ENCODE results near the gene LAMA5. TPM values are rescaled to one million over a fixed set of nuclear protein-coding genes. Genes with fewer than 3 reads are reported as not detected.

Gene LAMA5
- polyA plus RNA-seq, 2 of the 4 experiments (the other 2 are of a cell fraction) = 20.4 to 196 TPM

DNA sequence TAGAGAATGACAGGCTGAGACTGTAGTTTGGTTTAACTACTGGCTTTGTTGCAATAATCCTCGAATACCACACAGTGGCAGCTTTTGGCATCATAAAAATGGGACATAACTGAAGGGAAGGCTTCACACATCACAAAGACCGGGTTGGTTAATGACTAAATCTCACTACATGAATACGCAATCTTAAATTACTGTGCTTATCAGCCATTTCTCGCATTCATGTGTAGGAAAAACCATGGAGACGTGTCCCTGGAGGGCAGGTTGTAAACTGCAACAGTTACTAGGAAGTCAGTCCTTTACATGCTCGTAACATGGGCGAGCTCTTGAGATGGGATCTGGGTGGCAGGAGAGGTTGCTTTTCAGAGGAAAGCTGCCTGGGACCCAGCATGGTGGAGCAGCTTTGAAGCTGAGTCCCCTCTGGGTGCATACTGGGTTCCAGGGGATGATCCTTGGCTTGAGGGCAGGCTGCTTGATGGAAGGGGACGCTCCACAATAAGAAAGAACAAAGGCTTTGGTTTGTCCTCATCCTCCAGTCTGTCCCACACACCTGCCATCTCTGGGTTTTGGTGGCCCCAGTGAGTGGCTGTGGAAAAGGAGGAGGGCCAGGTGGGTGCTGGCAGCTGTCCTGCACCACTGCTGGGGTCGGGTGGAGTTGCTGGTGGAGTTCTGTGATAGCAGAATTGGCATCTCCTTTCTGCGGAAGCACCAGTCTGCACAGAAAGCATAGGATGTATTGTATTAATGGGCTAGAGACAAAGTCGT is 21.9 kb upstream of the LAMA5 start:
- H3K4me3 ChIP-seq = no peak overlapping the region
- DNase-seq (ENCODE audit: low read depth in 1 of 2, low spot score in 1 of 2) = no peak
- H3K4me2 ChIP-seq = peak overlapping the region; percentile 81
- WGBS (ENCODE audit: missing lambda C conversion rate) = 79% methylated on average over 11 of the region's 11 CpGs
- no peaks in the 10 kb centered on the region for H3K9me3 ChIP-seq
- POLR2A ChIA-PET = interaction anchor here (1.4 kb wide), 1 partner anchor 11 kb away, joined by 3 read pairs; no protein-coding TSS in a partner anchor
- H3K4me1 ChIP-seq = peaks cover 23% of the 10 kb centered on the region
- FAIRE-seq = no peak
- TF ChIP-seq RAD21 (conservative IDR thresholded peaks at IDR 0.05 in 1 of 2, IDR thresholded peaks at IDR 0.05 in 1 of 2) = no peak
- TF ChIP-seq, protein P1, sequence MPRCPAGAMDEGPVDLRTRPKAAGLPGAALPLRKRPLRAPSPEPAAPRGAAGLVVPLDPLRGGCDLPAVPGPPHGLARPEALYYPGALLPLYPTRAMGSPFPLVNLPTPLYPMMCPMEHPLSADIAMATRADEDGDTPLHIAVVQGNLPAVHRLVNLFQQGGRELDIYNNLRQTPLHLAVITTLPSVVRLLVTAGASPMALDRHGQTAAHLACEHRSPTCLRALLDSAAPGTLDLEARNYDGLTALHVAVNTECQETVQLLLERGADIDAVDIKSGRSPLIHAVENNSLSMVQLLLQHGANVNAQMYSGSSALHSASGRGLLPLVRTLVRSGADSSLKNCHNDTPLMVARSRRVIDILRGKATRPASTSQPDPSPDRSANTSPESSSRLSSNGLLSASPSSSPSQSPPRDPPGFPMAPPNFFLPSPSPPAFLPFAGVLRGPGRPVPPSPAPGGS (IDR thresholded peaks at IDR 0.05) = no peak
- TF ChIP-seq FOSB (CRISPR knock-in tag; IDR thresholded peaks at IDR 0.05) = no peak
- no peak for TF ChIP-seq POLR2A (IDR thresholded peaks at IDR 0.05; ENCODE audit: low read length)
- no peak for TF ChIP-seq RARB (CRISPR knock-in tag; IDR thresholded peaks at IDR 0.05)
- TF ChIP-seq FOXS1 (CRISPR knock-in tag; IDR thresholded peaks at IDR 0.05) = no peak
- TF ChIP-seq, protein P2, sequence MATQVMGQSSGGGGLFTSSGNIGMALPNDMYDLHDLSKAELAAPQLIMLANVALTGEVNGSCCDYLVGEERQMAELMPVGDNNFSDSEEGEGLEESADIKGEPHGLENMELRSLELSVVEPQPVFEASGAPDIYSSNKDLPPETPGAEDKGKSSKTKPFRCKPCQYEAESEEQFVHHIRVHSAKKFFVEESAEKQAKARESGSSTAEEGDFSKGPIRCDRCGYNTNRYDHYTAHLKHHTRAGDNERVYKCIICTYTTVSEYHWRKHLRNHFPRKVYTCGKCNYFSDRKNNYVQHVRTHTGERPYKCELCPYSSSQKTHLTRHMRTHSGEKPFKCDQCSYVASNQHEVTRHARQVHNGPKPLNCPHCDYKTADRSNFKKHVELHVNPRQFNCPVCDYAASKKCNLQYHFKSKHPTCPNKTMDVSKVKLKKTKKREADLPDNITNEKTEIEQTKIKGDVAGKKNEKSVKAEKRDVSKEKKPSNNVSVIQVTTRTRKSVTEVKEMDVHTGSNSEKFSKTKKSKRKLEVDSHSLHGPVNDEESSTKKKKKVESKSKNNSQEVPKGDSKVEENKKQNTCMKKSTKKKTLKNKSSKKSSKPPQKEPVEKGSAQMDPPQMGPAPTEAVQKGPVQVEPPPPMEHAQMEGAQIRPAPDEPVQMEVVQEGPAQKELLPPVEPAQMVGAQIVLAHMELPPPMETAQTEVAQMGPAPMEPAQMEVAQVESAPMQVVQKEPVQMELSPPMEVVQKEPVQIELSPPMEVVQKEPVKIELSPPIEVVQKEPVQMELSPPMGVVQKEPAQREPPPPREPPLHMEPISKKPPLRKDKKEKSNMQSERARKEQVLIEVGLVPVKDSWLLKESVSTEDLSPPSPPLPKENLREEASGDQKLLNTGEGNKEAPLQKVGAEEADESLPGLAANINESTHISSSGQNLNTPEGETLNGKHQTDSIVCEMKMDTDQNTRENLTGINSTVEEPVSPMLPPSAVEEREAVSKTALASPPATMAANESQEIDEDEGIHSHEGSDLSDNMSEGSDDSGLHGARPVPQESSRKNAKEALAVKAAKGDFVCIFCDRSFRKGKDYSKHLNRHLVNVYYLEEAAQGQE (IDR thresholded peaks at IDR 0.05) = no peak
- TF ChIP-seq JUNB (IDR thresholded peaks at IDR 0.05) = no peak
- TF ChIP-seq HOXA7 (CRISPR knock-in tag; IDR thresholded peaks at IDR 0.05) = no peak
- TF ChIP-seq CBX2 (IDR thresholded peaks at IDR 0.05; ENCODE audit: borderline replicate concordance, low read depth) = no peak
- no peak overlapping the region for H3K27ac ChIP-seq
- CTCF ChIA-PET = interaction anchor here (1.1 to 6.0 kb wide), 4 partner anchors 9 to 228 kb away, joined by 3 to 38 read pairs (median 6); no protein-coding TSS in a partner anchor
- no peak for ATAC-seq

DNA sequence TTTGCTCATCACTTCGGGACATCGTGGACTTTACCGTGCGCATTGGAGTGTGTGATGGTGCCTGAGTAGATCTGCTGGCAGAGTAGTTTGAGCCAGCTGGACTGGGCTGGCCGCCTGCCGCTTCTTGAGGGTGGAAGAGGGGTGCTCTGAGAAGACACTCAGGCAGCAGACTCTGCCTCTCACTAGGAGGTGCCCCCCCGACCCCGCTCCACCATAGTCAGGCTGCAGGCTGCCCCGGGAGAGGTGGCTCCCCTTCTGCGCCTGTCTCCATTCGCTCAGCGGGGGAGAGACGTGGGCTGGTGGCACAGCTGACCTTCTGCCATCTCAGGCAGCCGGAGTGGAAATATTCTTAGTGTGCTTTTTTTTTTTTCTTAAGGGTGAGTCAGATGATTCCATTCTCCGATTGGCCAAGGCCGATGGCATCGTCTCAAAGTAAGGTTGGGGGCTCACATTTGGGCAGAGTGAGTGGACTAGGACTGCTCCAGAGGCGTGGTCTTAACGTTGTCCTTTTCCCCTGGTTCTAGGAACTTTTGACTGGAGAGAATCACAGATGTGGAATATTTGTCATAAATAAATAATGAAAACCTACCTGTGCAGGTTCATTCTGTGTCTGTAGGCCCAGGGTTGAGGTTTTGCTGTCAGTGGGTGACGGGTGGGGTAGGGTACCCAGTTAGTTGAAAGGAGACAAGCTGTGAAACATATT is 21.0 kb upstream of the LAMA5 start:
- DNase-seq (ENCODE audit: low read depth in 1 of 2, low spot score in 1 of 2) (no peak), ATAC-seq (no peak), FAIRE-seq (no peak)
- H3K4me1 ChIP-seq = peaks cover 23% of the 10 kb centered on the region
- no peak for TF ChIP-seq CBX8 (IDR thresholded peaks at IDR 0.05)
- no peak for TF ChIP-seq MAFK (IDR thresholded peaks at IDR 0.05; ENCODE audit: partially characterized antibody)
- no peak for TF ChIP-seq RAD21 (conservative IDR thresholded peaks at IDR 0.05 in 1 of 2, IDR thresholded peaks at IDR 0.05 in 1 of 2)
- TF ChIP-seq NPAS2 (CRISPR knock-in tag; IDR thresholded peaks at IDR 0.05; ENCODE audit: borderline replicate concordance) = no peak
- TF ChIP-seq FOSB (CRISPR knock-in tag; IDR thresholded peaks at IDR 0.05) = no peak
- TF ChIP-seq, protein P3, sequence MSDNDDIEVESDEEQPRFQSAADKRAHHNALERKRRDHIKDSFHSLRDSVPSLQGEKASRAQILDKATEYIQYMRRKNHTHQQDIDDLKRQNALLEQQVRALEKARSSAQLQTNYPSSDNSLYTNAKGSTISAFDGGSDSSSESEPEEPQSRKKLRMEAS (IDR thresholded peaks at IDR 0.05) = no peak
- no peak for TF ChIP-seq JUNB (IDR thresholded peaks at IDR 0.05)
- TF ChIP-seq ZFP36 (IDR thresholded peaks at IDR 0.05; ENCODE audit: borderline replicate concordance, partially characterized antibody) = no peak
- TF ChIP-seq RARB (CRISPR knock-in tag; IDR thresholded peaks at IDR 0.05) = no peak
- no peak for TF ChIP-seq SREBF2 (IDR thresholded peaks at IDR 0.05)
- no peak for TF ChIP-seq CHD4 (IDR thresholded peaks at IDR 0.05; ENCODE audit: borderline replicate concordance)
- no peak for TF ChIP-seq RCOR1 (IDR thresholded peaks at IDR 0.05; ENCODE audit: low read depth, low read length)
- no peak for TF ChIP-seq KDM5A (IDR thresholded peaks at IDR 0.05)
- no peak for TF ChIP-seq CTCF (IDR thresholded peaks at IDR 0.05)
- TF ChIP-seq ZSCAN20 (CRISPR knock-in tag; IDR thresholded peaks at IDR 0.05) = no peak
- TF ChIP-seq ZNF302 (CRISPR knock-in tag; IDR thresholded peaks at IDR 0.05) = no peak
- TF ChIP-seq MAZ (IDR thresholded peaks at IDR 0.05; ENCODE audit: borderline replicate concordance, low read depth, low read length) = no peak
- CTCF ChIA-PET = interaction anchor here (0.7 to 6.0 kb wide), 7 partner anchors 8 to 229 kb away, joined by 3 to 38 read pairs (median 4); no protein-coding TSS in a partner anchor
- 47% methylated on average over 15 of the region's 20 CpGs for WGBS (ENCODE audit: missing lambda C conversion rate)
- H3K4me2 ChIP-seq = peak overlapping the region; percentile 81
- peak overlapping the region; percentile 94 for H3K4me3 ChIP-seq
- POLR2A ChIA-PET = interaction anchor here (1.8 kb wide), 1 partner anchor 9 kb away, joined by 4 read pairs; no protein-coding TSS in a partner anchor
- peak overlapping the region; percentile 88 to 97 for H3K27ac ChIP-seq
- no peaks in the 10 kb centered on the region for H3K9me3 ChIP-seq

All from A549 (cell line).